Fibroblast of lung (primary cell): ENCODE data around the gene RBBP5. TPM values are rescaled to one million over a fixed set of nuclear protein-coding genes. Genes with fewer than 3 reads are reported as not detected.
"Not testable (repeated sequence)": the region's sequence is repeated elsewhere in the genome, so short reads cannot be mapped to it uniquely, and the experiment has no call there.

ENCODE experiments used
- DNase-seq, 2 donors: peaks; one replicate each; pipeline versions ENCODE4 v3.0.0 to v3.0.0-alpha.2; 2010; ENCODE audit warnings: low read depth in 2 of 2
- H2AFZ ChIP-seq: 2 replicates; pipeline ENCODE4 v1.5.1; 2012; ENCODE audit warnings: low read length, control low read depth, inconsistent platforms
- H3K27ac ChIP-seq: 2 replicates; pipeline ENCODE4 v1.5.1; 2011; ENCODE audit warnings: low read length, control low read depth; ENCODE audit not compliant: insufficient read depth
- H3K27me3 ChIP-seq: 2 replicates; pipeline ENCODE4 v1.5.1; 2011; ENCODE audit warnings: mild to moderate bottlenecking, low read length; ENCODE audit not compliant: control insufficient read depth, insufficient read depth
- H3K36me3 ChIP-seq: 2 replicates; pipeline ENCODE4 v1.5.1; 2011; ENCODE audit warnings: low read length; ENCODE audit not compliant: control insufficient read depth, insufficient read depth
- H3K4me1 ChIP-seq: 2 replicates; pipeline ENCODE4 v1.5.1; 2011; ENCODE audit warnings: low read length; ENCODE audit not compliant: control insufficient read depth, insufficient read depth; ENCODE audit errors: extremely low read depth
- H3K4me2 ChIP-seq: 2 replicates; pipeline ENCODE4 v1.5.1; 2011; ENCODE audit warnings: low read length, control low read depth; ENCODE audit not compliant: insufficient read depth; ENCODE audit errors: extremely low read depth
- H3K4me3 ChIP-seq, 4 experiments: fragments of 200-600 bp in 1 of 4; sonication (generic) in 1 of 4; replicated peaks in 1 of 4; 2 replicates each; pipeline ENCODE4 v1.5.1; 2011 to 2016; ENCODE audit warnings: low read length in 4 of 4, low read depth in 3 of 4, mild to moderate bottlenecking in 3 of 4, control low read depth in 2 of 4, inconsistent platforms in 1 of 4, mixed read lengths in 1 of 4; ENCODE audit not compliant: insufficient read depth in 1 of 4; ENCODE audit errors: control extremely low read depth in 1 of 4
- H3K79me2 ChIP-seq: 2 replicates; pipeline ENCODE4 v1.5.1; 2012; ENCODE audit warnings: mild to moderate bottlenecking, low read length, inconsistent platforms; ENCODE audit not compliant: control insufficient read depth, insufficient read depth
- H3K9ac ChIP-seq: 2 replicates; pipeline ENCODE4 v1.5.1; 2011; ENCODE audit warnings: mild to moderate bottlenecking, low read length, control low read depth; ENCODE audit not compliant: insufficient read depth
- H3K9me3 ChIP-seq: 2 replicates; pipeline ENCODE4 v1.5.1; 2012; ENCODE audit warnings: low read depth, low read length; ENCODE audit not compliant: control insufficient read depth, insufficient read depth
- H4K20me1 ChIP-seq: 2 replicates; pipeline ENCODE4 v1.5.1; 2011; ENCODE audit warnings: low read length; ENCODE audit not compliant: control insufficient read depth, insufficient read depth; ENCODE audit errors: extremely low read depth
- EZH2 ChIP-seq: IDR thresholded peaks from 2 replicates; pipeline ENCODE4 v1.5.1; 2012; ENCODE audit warnings: low read length, control low read depth, mild to moderate bottlenecking; ENCODE audit errors: missing control alignments
- polyA plus RNA-seq, 2 donors: library from polyadenylated mRNA; depleted of rRNA in 1 of 2; stranded (reverse) in 1 of 2; unstranded in 1 of 2; fragments of >200 nt; gene quantifications; 2 replicates each; pipeline ENCODE4 v1.2.1, GENCODE V29; 2011 to 2012; ENCODE audit warnings: missing spikeins in 1 of 2
- total RNA-seq: library from RNA; depleted of rRNA; stranded (reverse); fragments of >200 nt; gene quantifications from 2 replicates; pipeline ENCODE4 v1.2.1, GENCODE V29; 2014
- TF ChIP-seq, protein P1 (sequence below), 2 donors: IDR thresholded peaks in 1 of 2; conservative IDR thresholded peaks in 1 of 2; 1 replicate in 1 of 2; 2 replicates in 1 of 2; pipeline ENCODE4 v1.5.1; 2011 to 2012; ENCODE audit warnings: low read length in 2 of 2, control low read depth in 1 of 2, inconsistent platforms in 1 of 2, low read depth in 1 of 2, mild to moderate bottlenecking in 1 of 2

The RBBP5 gene
- total and polyA plus RNA-seq, 2 donors (not counting 1 experiment from before 2014, with no cell fraction given), result 16.4 to 19.8 TPM

DNA sequence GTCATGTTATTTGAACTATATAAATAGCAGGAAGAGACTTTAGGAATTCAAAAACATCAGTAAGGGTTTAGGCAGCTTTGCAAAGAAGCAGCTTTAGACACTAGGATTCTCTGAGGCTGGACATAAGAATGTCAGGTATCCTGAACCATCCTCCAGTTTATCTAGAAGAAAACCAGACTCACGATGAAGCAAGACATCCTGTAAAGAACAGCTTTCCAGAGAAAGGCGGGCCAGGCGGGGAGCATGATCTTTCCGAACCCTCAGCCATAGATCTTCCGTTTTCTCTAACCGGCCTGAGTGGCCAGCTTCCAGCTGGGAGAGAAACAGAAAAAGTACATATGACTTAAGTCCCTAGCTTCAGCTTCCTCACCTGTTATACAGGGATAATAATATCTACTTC lies 39.3 kb upstream of the RBBP5 start:
- Histone ChIP-seq H3K27ac (no peak overlapping the region), H3K27me3 (no peaks in the 10 kb centered on the region), H3K9me3 (no peaks in the 10 kb centered on the region), H3K9ac (no peak overlapping the region), H3K4me2 (no peak overlapping the region), H3K36me3 (peaks cover 14% of the 10 kb centered on the region), H3K79me2 (peaks cover 1% of the 10 kb centered on the region), H3K4me3 (no peak overlapping the region), H3K4me1 (no peaks in the 10 kb centered on the region), H2AFZ (no peak overlapping the region), H4K20me1 (no peaks in the 10 kb centered on the region)
- no peak for TF ChIP-seq EZH2
- TF ChIP-seq, protein P1, sequence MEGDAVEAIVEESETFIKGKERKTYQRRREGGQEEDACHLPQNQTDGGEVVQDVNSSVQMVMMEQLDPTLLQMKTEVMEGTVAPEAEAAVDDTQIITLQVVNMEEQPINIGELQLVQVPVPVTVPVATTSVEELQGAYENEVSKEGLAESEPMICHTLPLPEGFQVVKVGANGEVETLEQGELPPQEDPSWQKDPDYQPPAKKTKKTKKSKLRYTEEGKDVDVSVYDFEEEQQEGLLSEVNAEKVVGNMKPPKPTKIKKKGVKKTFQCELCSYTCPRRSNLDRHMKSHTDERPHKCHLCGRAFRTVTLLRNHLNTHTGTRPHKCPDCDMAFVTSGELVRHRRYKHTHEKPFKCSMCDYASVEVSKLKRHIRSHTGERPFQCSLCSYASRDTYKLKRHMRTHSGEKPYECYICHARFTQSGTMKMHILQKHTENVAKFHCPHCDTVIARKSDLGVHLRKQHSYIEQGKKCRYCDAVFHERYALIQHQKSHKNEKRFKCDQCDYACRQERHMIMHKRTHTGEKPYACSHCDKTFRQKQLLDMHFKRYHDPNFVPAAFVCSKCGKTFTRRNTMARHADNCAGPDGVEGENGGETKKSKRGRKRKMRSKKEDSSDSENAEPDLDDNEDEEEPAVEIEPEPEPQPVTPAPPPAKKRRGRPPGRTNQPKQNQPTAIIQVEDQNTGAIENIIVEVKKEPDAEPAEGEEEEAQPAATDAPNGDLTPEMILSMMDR (conservative IDR thresholded peaks at IDR 0.05 in 1 of 2, IDR thresholded peaks at IDR 0.05 in 1 of 2; ENCODE audit: low read depth in 1 of 2, low read length in 2 of 2), result no peak
- no peak for DNase-seq

DNA sequence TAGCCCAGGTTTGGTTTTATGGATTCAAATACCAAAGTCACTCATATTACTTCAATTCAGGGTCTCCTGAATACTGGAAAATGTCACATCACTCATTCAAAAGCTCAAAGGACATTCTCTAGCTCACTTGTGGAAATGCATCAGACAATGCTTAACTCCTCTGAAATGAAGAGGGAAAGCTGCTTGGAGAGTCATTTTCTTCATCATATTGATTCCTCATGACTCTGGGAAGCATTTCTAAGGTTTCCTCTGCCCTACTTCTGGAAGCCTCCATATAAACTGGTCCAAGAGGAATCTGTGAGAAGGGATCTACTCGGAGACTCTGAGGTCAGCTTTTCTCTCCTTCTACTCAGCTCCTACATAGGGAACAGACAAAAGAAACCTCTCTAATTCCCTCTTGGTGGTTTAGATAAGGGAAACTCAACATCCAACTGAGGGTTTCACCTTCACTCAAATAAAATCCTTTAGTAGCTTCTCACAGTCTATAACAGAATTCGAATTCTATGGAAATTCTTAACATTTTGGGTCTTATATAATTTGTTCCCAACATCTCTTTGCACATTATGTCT lies 36.4 kb upstream of the RBBP5 start:
- H3K27ac ChIP-seq, result no peak overlapping the region
- no peak overlapping the region for H3K4me2 ChIP-seq
- H4K20me1 ChIP-seq, result no peaks in the 10 kb centered on the region
- TF ChIP-seq EZH2, result no peak
- TF ChIP-seq, protein P1 (conservative IDR thresholded peaks at IDR 0.05 in 1 of 2, IDR thresholded peaks at IDR 0.05 in 1 of 2; ENCODE audit: low read depth in 1 of 2, low read length in 2 of 2), result no peak
- H3K4me3 ChIP-seq, result no peak overlapping the region
- no peaks in the 10 kb centered on the region for H3K9me3 ChIP-seq
- no peak overlapping the region for H2AFZ ChIP-seq
- no peak overlapping the region for H3K9ac ChIP-seq
- DNase-seq, result no peak
- H3K4me1 ChIP-seq, result no peaks in the 10 kb centered on the region
- H3K36me3 ChIP-seq, result peaks cover 14% of the 10 kb centered on the region
- H3K79me2 ChIP-seq, result no peaks in the 10 kb centered on the region
- no peaks in the 10 kb centered on the region for H3K27me3 ChIP-seq

DNA sequence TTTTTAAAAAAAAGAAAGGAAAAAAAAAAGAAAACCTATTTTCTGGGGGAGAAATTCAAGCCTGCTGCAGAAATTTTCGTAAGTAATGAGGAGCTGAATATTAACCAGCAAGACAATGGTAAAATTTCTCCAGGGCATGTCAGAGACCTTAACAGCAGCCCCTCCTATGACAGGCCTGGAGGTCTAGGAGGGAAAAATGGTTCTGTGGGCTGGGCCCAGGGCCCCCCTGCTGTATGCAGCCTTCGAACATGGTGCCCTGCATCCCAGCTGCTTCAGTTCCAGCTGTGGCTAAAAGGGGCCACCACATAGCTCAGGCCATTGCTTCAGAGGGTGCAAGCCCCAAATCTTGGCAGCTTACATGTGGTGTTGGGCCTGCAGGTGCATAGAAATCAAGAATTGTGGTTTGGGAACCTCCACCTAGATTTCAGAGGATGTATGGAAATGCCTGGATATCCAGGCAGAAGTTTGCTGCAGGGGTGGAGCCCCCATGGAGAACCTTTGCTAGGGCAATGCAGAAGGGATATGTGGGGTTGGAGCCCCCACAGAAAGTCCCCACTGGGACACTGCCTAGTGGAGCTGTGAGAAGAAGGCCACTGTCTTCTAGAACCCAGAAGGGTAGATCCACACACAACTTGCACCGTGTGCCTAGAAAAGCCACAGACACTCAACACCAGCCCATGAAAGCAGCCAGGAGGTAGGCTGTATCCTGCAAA lies 34.0 kb upstream of the RBBP5 start:
- H3K4me1 ChIP-seq, H3K27ac ChIP-seq, H3K9ac ChIP-seq, H3K9me3 ChIP-seq, H4K20me1 ChIP-seq, H3K4me2 ChIP-seq, H3K4me3 ChIP-seq, H3K36me3 ChIP-seq, H2AFZ ChIP-seq, H3K79me2 ChIP-seq, DNase-seq, H3K27me3 ChIP-seq: not testable (repeated sequence)
